ENCODE measurements around the gene VRK1.

DNA sequence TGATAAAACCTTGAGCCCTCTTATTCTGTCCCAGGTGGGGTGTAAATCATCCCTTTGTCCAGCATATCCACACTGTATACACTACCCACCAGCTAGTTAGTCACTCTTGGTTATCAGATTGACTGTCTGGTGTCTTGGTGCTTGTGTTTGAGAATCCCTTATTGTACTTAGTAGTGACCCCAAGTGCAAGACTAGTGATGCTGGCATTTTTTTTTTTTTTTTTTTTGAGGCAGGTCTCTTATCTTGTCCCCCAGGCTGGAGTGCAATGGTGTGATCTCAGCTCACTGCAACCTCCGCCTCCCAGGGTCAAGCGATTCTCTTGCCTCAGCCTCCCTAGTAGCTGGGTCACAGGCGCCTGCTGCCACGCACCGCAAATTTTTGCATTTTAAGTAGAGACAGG, 5.8 kb downstream of the VRK1 start:
- TF ChIP-seq CTCF (conservative IDR thresholded peaks at IDR 0.05; ENCODE audit: low read depth, low read length) (no peak), RCOR1 (IDR thresholded peaks at IDR 0.05; ENCODE audit: insufficient replicate concordance, low read length) (no peak), POLR2A (IDR thresholded peaks at IDR 0.05; ENCODE audit: low read depth, low read length) (no peak)
